Fibroblast of lung (primary cell): Measurements from ENCODE around the gene YKT6.

ENCODE experiments used
- EZH2 ChIP-seq: IDR thresholded peaks from 2 replicates; pipeline ENCODE4 v1.5.1; 2012; ENCODE audit warnings: low read length, control low read depth, mild to moderate bottlenecking; ENCODE audit errors: missing control alignments
- TF ChIP-seq, protein P1 (sequence below), 2 donors: IDR thresholded peaks in 1 of 2; conservative IDR thresholded peaks in 1 of 2; 1 replicate in 1 of 2; 2 replicates in 1 of 2; pipeline ENCODE4 v1.5.1; 2011 to 2012; ENCODE audit warnings: low read length in 2 of 2, control low read depth in 1 of 2, inconsistent platforms in 1 of 2, low read depth in 1 of 2, mild to moderate bottlenecking in 1 of 2

DNA sequence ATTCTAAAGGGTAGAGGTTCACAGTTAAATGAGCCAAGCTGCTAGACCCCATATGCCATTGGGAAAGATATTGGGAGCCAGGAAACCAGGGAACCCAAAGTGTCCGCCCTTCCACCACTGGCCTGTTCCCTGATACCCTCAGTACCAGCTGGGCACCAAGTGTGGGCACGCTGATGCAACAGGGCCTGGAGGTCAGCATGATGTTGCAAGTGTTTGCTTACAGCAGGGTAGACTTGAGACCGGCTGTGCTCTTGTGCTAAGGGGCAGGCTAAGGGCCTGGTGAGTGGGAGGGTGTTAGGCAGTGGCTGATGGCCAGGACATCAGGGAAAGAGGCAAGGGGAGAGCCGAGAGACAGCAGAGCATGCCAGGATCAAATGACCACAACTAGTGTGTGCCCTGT is 38.6 kb upstream of the YKT6 start:
- TF ChIP-seq, protein P1, sequence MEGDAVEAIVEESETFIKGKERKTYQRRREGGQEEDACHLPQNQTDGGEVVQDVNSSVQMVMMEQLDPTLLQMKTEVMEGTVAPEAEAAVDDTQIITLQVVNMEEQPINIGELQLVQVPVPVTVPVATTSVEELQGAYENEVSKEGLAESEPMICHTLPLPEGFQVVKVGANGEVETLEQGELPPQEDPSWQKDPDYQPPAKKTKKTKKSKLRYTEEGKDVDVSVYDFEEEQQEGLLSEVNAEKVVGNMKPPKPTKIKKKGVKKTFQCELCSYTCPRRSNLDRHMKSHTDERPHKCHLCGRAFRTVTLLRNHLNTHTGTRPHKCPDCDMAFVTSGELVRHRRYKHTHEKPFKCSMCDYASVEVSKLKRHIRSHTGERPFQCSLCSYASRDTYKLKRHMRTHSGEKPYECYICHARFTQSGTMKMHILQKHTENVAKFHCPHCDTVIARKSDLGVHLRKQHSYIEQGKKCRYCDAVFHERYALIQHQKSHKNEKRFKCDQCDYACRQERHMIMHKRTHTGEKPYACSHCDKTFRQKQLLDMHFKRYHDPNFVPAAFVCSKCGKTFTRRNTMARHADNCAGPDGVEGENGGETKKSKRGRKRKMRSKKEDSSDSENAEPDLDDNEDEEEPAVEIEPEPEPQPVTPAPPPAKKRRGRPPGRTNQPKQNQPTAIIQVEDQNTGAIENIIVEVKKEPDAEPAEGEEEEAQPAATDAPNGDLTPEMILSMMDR (conservative IDR thresholded peaks at IDR 0.05 in 1 of 2, IDR thresholded peaks at IDR 0.05 in 1 of 2; ENCODE audit: low read depth in 1 of 2, low read length in 2 of 2): no peak
- TF ChIP-seq EZH2: no peak
